ENCODE measurements around the gene SMPD4.

DNA sequence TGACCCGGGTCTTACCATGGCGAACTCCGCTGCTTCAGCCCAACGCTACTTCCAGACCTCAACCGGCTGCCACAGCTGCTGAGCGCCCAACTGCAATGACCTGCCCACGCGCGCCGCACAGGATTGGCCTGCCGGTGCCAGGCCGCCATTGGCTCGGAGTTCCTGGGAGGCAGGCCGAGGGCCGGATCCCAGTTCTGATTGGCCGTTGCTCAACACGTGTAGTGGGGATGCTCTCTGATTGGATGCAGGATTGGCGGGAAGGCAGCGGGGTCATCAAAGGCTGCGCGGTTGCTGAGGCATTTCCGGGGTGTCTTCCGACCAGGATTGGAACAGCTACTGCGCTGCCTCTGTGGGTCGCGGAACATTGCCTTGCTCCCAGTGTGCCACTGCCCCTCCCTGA, 16.9 kb upstream of the SMPD4 start, which contains the start of gene TUBA3E:
- TF ChIP-seq, protein P1, sequence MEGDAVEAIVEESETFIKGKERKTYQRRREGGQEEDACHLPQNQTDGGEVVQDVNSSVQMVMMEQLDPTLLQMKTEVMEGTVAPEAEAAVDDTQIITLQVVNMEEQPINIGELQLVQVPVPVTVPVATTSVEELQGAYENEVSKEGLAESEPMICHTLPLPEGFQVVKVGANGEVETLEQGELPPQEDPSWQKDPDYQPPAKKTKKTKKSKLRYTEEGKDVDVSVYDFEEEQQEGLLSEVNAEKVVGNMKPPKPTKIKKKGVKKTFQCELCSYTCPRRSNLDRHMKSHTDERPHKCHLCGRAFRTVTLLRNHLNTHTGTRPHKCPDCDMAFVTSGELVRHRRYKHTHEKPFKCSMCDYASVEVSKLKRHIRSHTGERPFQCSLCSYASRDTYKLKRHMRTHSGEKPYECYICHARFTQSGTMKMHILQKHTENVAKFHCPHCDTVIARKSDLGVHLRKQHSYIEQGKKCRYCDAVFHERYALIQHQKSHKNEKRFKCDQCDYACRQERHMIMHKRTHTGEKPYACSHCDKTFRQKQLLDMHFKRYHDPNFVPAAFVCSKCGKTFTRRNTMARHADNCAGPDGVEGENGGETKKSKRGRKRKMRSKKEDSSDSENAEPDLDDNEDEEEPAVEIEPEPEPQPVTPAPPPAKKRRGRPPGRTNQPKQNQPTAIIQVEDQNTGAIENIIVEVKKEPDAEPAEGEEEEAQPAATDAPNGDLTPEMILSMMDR (IDR thresholded peaks at IDR 0.05), result no peak
- TF ChIP-seq POLR2A (IDR thresholded peaks at IDR 0.05), result no peak

Measured in lower leg skin (tissue), 3 donors.